Endothelial cell of hepatic sinusoid (primary cell): ENCODE data around the gene SERTAD3.
"Not testable (repeated sequence)": the region's sequence is repeated elsewhere in the genome, so short reads cannot be mapped to it uniquely, and the experiment has no call there.

Experiments used
- in situ Hi-C: cut with HindIII; loops from 2 replicates; pipeline ENCODE4 v1.10.0; 2017; ENCODE audit warnings: low sequenced_read_pairs

SERTAD3 gene

GRCh38 chr19:40444000-40444824 lies at the start of gene SERTAD3:
SERTAD3 (minus strand) TSS chr19:40444335; CDS start chr19:40442080, 2,255 bp downstream.
- in situ Hi-C loops: loop anchor here (10.0 kb wide), 1 partner anchor 171 kb away; no protein-coding TSS in a partner anchor

- in situ Hi-C loops: no loop called here
These were observed 49.6 kb upstream of the SERTAD3 start for GRCh38 chr19:40493778-40494177.

GRCh38 chr19:40492274-40492673 lies 48.1 kb upstream of the SERTAD3 start:
- in situ Hi-C loops: no loop called here

- in situ Hi-C loops: no loop called here
These were observed 45.7 kb upstream of the SERTAD3 start for GRCh38 chr19:40489882-40490230.

- in situ Hi-C loops: no loop called here
These were observed 41.9 kb upstream of the SERTAD3 start for GRCh38 chr19:40486017-40486416.

GRCh38 chr19:40475878-40476644 lies 31.9 kb upstream of the SERTAD3 start:
- in situ Hi-C loops: not testable (repeated sequence)

- in situ Hi-C loops: no loop called here
These were observed 30.6 kb upstream of the SERTAD3 start for GRCh38 chr19:40474737-40475136.

- in situ Hi-C loops: no loop called here
These were observed 28.4 kb upstream of the SERTAD3 start for GRCh38 chr19:40472516-40472915.

- in situ Hi-C loops: no loop called here
These were observed 27.0 kb upstream of the SERTAD3 start for GRCh38 chr19:40471111-40471510.

GRCh38 chr19:40469011-40469410 lies 24.9 kb upstream of the SERTAD3 start:
- in situ Hi-C loops: no loop called here

GRCh38 chr19:40466985-40467734 lies 23.0 kb upstream of the SERTAD3 start, which contains the start of gene SPTBN4:
SPTBN4 (plus strand) TSS chr19:40467001; CDS start chr19:40472622, 5,621 bp downstream.
- in situ Hi-C loops: no loop called here

GRCh38 chr19:40466219-40466984 lies 22.3 kb upstream of the SERTAD3 start:
- in situ Hi-C loops: no loop called here

- in situ Hi-C loops: no loop called here
These were observed 21.6 kb upstream of the SERTAD3 start, which contains the start of gene BLVRB for GRCh38 chr19:40465557-40466218. BLVRB (minus strand) TSS chr19:40465745; CDS start chr19:40465688, 57 bp downstream.

- in situ Hi-C loops: no loop called here
These were observed 21.0 kb upstream of the SERTAD3 start for GRCh38 chr19:40465025-40465556.

- in situ Hi-C loops: no loop called here
These were observed 20.2 kb upstream of the SERTAD3 start for GRCh38 chr19:40464059-40465024.

- in situ Hi-C loops: not testable (repeated sequence)
These were observed 19.5 kb upstream of the SERTAD3 start for GRCh38 chr19:40463587-40464037.

GRCh38 chr19:40461669-40462221 lies 17.6 kb upstream of the SERTAD3 start:
- in situ Hi-C loops: no loop called here

GRCh38 chr19:40460185-40460584 lies 16.1 kb upstream of the SERTAD3 start:
- in situ Hi-C loops: no loop called here
